Activated naive CD4-positive, alpha-beta T cell (primary cell): ENCODE data around the gene ANKRD36C.
"Not testable (repeated sequence)": the region's sequence is repeated elsewhere in the genome, so short reads cannot be mapped to it uniquely, and the experiment has no call there.

ENCODE experiments used
- DNase-seq, 4 experiments: peaks; one replicate each; lab custom pipeline; 2025; lab: John Stamatoyannopoulos, UW

The ANKRD36C gene

DNA sequence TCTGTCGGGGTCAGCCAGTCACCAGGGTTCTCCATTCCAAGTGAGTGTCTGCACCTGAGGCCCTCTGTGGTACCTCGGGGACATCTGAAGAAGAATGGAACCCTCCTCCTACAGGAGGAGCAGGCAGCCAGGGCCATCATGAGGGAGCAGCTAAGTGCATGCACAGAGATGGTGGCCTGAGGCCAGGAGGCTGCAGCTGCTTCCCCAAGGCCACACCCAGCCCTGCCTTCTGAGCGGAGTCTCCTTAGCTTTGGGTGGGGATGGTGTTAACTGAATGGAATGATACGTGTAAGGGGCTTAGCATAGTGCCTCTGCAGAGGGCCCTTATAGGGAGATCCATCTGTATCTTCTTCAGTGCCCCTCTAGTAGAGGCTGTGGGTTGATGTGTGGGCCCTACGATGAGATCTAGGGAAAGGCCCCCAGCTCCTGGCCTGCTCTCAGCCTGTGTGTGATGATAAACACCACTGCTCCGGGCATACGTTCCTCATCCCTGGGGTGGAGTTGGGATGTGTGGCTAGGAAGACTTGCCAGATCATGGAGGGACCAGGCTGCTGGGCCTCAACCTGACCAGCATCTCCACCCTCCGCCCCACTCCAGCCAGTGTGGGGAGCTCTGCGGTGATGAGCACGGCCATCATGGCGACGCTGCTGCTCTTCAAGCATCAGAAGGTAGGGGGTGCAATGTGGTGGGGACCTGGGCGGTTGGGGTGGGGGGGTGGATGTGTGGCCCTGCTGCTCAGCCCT, 192.3 kb downstream of the ANKRD36C start:
- not testable (repeated sequence) for DNase-seq

DNA sequence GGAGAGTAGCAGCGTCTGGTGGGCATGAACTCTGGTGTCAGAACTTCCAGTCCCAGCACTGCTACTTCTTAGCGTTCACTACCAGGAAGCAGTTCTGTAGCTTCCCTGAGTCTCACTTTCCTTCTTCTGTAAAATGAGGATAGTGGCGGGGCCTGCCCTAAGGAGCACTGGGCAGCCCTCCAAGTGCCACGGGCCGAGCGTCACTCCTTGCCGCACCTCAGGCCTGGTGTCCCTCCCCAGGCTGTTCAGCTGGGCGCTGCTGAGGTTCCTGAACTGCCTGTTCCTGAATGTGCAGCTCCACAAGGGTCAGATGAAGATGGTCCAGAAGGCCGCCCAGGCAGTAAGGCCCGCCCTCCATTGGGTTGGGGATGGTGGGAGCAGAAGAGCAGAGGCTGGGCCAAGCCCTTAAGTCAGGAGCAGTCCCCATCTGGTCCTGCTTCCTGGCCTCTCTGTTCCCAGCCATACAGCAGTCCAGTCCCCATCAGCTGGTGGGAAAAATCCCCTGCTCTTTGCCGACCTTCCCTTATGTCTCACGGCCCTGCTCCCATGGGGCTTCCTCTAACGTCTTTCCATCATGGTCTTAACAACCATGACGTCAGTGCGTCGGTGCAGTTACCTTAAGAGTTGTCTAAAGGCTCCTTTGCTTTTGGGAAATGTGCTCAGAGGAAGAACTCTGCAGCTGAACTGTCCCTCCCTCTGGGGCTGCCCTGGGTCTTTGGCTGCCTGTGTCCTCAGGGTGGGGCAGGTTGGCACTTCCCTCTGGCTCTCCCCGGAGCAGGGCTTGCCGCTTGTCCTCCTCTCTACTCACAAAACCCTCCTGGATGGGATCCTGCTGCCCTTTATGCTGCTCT, 195.2 kb downstream of the ANKRD36C start:
- DNase-seq = not testable (repeated sequence)

- not testable (repeated sequence) for DNase-seq
Observed at GRCh38 chr2:95793970-95794369, 197.7 kb downstream of the ANKRD36C start.

DNA sequence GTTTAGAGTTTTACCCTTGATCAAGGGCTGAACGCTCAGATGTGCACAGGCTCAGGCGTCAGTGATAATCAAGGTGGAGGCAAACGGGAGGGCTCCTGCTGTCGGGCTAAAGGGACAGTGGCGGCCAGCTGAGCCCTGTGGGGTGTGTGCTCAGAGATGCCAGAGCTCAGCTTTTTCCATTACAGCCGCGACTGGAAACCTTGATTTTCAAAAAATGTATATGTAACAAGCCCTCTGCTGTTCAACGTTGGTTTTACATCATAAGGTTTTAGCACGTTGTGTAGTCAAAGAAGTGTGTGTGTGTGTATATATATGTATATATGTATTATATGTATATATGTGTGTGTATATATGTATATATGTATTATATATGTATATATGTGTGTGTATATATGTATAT, 201.4 kb downstream of the ANKRD36C start:
- not testable (repeated sequence) for DNase-seq

- DNase-seq = not testable (repeated sequence)
Observed at GRCh38 chr2:95789385-95789784, 202.2 kb downstream of the ANKRD36C start.

GRCh38 chr2:95788642-95789041, 203.0 kb downstream of the ANKRD36C start:
- not testable (repeated sequence) for DNase-seq
